Panc1 (cell line): Measurements from ENCODE around the gene PPP2R3A.

Experiments used
- POLR2AphosphoS5 ChIP-seq: IDR thresholded peaks from 2 replicates; pipeline ENCODE4 v1.6.1; 2012; ENCODE audit warnings: mild to moderate bottlenecking, low read depth, low read length, moderate library complexity
- TF ChIP-seq, protein P1 (sequence below): fragments of 450-650 bp; IDR thresholded peaks from 2 replicates; pipeline ENCODE4 v1.5.1; 2017; ENCODE audit warnings: mild to moderate bottlenecking
- TF ChIP-seq, protein P2 (sequence below), 2 experiments: IDR thresholded peaks; 2 replicates each; pipeline ENCODE4 v1.6.1; 2011 to 2012; ENCODE audit warnings: low read depth in 2 of 2, control low read depth in 1 of 2, low read length in 1 of 2, mild to moderate bottlenecking in 1 of 2, moderate library complexity in 1 of 2; ENCODE audit not compliant: insufficient read depth in 1 of 2

DNA sequence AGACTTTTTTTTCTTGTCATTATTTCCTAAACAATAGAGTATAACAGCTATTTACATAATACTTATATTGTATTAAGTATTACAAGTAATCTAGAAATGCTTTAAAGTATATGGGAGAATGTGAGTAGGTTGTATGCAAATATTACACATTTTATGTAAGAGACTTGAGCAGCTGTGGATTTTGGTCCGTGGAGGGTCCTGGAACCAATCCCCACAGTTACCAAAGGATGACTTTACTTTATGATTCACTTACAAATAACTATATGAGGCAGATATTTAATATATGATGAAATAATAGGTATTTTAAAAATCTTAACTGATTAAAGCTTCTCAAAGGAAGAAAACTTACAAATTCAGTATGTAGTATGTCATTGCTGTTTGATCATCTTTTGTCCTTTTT lies 56.3 kb downstream of the PPP2R3A start:
- TF ChIP-seq, protein P1, sequence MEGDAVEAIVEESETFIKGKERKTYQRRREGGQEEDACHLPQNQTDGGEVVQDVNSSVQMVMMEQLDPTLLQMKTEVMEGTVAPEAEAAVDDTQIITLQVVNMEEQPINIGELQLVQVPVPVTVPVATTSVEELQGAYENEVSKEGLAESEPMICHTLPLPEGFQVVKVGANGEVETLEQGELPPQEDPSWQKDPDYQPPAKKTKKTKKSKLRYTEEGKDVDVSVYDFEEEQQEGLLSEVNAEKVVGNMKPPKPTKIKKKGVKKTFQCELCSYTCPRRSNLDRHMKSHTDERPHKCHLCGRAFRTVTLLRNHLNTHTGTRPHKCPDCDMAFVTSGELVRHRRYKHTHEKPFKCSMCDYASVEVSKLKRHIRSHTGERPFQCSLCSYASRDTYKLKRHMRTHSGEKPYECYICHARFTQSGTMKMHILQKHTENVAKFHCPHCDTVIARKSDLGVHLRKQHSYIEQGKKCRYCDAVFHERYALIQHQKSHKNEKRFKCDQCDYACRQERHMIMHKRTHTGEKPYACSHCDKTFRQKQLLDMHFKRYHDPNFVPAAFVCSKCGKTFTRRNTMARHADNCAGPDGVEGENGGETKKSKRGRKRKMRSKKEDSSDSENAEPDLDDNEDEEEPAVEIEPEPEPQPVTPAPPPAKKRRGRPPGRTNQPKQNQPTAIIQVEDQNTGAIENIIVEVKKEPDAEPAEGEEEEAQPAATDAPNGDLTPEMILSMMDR, result no peak
- TF ChIP-seq, protein P2, sequence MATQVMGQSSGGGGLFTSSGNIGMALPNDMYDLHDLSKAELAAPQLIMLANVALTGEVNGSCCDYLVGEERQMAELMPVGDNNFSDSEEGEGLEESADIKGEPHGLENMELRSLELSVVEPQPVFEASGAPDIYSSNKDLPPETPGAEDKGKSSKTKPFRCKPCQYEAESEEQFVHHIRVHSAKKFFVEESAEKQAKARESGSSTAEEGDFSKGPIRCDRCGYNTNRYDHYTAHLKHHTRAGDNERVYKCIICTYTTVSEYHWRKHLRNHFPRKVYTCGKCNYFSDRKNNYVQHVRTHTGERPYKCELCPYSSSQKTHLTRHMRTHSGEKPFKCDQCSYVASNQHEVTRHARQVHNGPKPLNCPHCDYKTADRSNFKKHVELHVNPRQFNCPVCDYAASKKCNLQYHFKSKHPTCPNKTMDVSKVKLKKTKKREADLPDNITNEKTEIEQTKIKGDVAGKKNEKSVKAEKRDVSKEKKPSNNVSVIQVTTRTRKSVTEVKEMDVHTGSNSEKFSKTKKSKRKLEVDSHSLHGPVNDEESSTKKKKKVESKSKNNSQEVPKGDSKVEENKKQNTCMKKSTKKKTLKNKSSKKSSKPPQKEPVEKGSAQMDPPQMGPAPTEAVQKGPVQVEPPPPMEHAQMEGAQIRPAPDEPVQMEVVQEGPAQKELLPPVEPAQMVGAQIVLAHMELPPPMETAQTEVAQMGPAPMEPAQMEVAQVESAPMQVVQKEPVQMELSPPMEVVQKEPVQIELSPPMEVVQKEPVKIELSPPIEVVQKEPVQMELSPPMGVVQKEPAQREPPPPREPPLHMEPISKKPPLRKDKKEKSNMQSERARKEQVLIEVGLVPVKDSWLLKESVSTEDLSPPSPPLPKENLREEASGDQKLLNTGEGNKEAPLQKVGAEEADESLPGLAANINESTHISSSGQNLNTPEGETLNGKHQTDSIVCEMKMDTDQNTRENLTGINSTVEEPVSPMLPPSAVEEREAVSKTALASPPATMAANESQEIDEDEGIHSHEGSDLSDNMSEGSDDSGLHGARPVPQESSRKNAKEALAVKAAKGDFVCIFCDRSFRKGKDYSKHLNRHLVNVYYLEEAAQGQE (IDR thresholded peaks at IDR 0.05; ENCODE audit: insufficient read depth in 1 of 2, low read depth in 2 of 2, low read length in 1 of 2), result no peak
- no peak for TF ChIP-seq POLR2AphosphoS5
